ENCODE results near the gene CTXN1.

DNA sequence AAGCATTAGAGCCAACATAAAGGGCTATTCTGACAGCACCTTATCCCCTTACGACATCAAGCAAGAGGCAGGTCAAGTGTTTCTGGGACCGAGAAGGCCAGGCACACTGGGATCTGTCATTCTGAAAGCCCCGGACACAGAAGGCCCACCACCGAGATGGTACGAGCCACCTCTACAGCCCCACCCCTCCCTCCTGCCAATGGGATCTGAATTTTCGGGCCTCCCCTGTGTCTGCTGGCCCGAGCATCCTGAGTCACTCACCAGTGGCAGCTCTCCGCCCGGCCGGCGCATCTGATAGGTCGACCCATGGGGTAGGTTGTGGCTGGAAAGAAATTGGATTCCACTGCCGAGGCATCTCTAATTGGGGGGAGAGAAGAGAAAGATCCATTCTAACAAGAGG, 14.9 kb upstream of the CTXN1 start:
- TF ChIP-seq, protein P1, sequence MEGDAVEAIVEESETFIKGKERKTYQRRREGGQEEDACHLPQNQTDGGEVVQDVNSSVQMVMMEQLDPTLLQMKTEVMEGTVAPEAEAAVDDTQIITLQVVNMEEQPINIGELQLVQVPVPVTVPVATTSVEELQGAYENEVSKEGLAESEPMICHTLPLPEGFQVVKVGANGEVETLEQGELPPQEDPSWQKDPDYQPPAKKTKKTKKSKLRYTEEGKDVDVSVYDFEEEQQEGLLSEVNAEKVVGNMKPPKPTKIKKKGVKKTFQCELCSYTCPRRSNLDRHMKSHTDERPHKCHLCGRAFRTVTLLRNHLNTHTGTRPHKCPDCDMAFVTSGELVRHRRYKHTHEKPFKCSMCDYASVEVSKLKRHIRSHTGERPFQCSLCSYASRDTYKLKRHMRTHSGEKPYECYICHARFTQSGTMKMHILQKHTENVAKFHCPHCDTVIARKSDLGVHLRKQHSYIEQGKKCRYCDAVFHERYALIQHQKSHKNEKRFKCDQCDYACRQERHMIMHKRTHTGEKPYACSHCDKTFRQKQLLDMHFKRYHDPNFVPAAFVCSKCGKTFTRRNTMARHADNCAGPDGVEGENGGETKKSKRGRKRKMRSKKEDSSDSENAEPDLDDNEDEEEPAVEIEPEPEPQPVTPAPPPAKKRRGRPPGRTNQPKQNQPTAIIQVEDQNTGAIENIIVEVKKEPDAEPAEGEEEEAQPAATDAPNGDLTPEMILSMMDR (conservative IDR thresholded peaks at IDR 0.05; ENCODE audit: low read depth, low read length) = no peak
- TF ChIP-seq EZH2 (IDR thresholded peaks at IDR 0.05; ENCODE audit: borderline replicate concordance, low read depth, low read length, poor library complexity, severe bottlenecking) = no peak
